CD4-positive, alpha-beta T cell treated with Interferon alpha-2 for 1 hour (primary cell): ENCODE data around the gene CHKA.

Experiments
- DNase-seq, 2 donors: peaks; one replicate each; pipeline ENCODE4 v3.0.0-alpha.2; 2020 to 2022

CHKA gene

GRCh38 chr11:68030318-68031143 lies 90.7 kb downstream of the CHKA start, which contains the start of gene NDUFS8:
TSS of gene NDUFS8 (plus strand) at chr11:68030681. CDS start at chr11:68032152, 1,471 bp downstream.
- DNase-seq: peak; percentile 98 to 99

DNA sequence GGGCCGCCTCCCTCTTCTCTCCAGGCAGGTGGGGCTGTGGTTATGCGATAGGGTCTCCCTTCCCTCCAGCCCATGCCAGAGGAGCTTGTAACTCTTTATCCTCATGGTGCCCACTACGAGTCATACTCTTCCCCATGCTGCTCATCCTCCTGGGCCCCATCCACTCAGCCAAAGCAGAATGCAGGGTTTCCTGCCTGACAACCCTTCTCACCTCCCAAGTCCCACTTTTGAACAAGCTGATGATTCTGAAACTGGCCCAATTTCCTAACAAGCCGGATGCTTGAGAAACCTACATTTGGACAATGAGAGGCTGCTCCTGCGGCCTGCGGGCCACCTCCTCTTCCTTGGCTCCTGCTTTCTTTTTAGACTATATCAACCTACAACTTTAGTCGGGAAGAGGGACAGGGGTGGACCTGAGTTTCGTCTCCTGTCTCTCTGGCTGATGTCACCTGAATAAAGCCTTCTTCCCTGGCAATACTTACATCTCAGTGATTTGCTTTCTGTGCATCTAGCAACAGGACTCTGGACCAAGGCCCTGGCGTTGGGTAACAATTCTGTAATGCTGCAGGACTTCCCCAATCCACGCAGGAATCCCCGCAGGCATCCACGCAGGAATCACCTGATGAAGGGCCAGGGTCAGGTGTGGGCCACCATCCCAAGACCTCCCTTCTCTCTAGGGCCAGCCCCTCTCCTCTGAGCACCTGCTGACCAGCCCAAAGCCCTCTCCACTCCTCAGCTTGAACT lies 92.2 kb downstream of the CHKA start:
- DNase-seq: no peak

- DNase-seq: no peak
These were observed 93.5 kb downstream of the CHKA start for GRCh38 chr11:68027667-68028066.

GRCh38 chr11:68026391-68027105 lies 94.6 kb downstream of the CHKA start:
- no peak for DNase-seq

DNA sequence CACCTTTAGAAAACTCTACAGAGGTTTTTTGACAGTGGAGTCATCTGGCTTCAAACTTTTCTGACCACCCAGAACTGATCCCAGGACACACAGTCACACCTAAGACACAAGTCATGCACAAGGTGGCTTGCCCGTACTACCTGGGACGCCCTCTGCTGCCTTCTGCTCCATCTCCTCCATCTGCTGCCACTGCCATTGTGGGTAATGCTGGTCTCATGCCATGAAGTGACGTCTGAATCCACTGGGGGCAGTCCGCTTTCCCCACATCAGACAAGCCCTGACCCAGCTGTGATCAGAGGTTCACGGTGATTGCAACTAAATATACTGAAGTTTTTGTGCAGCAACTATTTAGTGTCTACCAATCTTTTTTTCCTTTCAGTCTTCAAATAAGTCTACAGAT lies 96.1 kb downstream of the CHKA start:
- DNase-seq: no peak

- DNase-seq: no peak
These were observed 96.7 kb downstream of the CHKA start for GRCh38 chr11:68024508-68024907.

DNA sequence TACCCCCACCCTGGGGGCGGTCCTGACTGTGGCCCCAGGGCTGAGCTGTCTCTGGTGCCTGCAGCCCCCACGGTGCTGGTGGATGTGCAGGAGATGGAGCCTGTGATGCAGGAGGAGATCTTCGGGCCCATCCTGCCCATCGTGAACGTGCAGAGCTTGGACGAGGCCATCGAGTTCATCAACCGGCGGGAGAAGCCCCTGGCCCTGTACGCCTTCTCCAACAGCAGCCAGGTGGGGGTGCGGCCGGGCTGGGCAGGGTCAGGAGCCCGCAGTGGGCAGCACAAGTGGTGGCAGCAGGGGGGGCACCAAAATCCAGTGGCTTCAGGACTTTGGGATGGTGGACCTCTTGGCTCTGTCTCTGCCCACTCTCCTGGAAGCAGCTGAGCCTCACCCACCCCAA lies 98.7 kb downstream of the CHKA start:
- no peak for DNase-seq

DNA sequence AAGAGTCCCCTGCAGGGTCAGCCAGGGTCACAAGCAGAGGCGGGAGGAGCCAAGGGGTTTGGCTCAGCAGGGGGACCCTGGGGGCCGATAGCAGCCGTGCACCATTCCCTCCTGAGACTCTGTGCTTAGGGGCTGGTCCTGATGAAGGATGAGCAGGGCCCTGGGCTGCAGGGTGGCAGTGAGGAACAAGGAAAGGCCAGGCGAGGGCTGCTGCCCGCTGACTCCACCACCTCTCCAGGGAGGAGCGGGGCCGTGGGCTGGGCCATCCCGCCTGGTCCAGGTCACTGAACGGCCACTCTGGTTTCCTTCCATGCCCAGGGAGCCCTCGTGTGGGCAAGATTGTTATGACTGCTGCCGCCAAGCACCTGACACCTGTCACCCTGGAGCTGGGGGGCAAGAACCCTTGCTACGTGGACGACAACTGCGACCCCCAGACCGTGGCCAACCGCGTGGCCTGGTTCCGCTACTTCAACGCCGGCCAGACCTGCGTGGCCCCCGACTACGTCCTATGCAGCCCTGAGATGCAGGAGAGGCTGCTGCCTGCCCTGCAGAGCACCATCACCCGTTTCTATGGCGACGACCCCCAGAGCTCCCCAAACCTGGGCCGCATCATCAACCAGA lies 99.9 kb downstream of the CHKA start:
- no peak for DNase-seq

GRCh38 chr11:68020575-68020974 lies 100.6 kb downstream of the CHKA start:
- no peak for DNase-seq

GRCh38 chr11:68019486-68019885 lies 101.7 kb downstream of the CHKA start:
- DNase-seq: no peak

DNA sequence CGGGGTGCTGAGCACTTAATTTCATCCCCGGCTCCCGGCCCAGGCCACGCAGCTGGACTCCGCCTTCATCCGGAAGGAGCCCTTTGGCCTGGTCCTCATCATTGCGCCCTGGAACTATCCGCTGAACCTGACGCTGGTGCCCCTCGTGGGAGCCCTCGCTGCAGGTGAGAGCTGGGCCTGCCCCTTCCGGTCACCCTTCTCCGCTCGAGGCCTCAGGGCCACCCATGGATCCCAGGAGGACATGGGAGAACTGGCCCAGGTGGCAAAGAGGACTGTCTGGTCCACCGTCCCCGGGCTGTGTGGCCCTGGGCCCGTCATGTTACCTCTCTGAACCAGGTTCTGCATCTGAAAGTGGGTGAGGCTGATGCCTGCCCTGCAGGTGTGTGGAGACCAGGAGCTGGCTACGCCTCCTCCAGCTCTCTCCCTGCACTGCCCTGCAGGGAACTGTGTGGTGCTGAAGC lies 102.4 kb downstream of the CHKA start:
- no peak for DNase-seq

- DNase-seq: no peak
These were observed 103.0 kb downstream of the CHKA start for GRCh38 chr11:68017980-68018729.

DNA sequence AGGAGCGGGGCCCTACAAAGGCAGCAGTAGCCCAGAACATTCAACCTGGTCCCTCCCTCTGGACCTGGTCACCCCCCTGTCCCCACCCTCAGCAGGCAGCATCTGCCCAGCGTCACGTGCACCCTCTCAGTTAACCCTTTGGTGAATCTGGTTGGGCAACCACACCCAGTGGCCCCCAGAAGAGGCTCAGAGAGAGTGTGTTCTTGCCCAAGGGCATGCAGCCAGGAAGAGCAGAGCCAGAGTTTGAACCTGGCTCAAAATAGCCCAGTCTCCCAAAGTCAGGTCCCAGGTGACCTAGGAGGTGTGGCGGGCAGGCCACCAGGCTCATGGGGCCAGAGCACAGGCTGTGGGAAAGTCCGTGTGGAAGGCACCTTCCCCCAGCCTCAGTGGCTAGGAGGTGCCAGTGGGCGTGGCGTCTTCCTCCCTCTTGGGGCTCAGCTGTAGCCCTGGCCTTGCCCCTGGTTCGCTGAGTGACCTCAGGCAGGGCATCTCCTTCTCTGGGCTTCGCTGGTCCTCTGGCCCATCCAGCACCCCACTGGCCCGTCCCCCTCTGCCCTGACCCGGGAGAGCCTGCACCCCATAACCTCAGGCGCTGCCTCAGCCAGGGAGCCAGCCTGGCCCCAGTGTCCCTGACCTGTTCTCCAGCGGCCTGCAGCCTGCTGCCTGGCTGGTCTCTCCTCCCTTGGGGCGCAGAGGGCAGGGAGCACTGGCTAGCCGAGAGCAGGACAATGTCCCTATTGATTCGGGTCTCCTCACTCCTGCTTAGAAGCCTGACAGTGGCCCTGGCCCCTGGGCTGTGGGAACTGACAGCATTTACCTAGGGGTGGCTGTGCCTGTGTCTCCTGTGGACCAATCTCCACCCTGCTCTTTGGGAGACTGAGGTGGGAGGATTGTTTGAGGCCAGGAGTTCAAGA lies 104.0 kb downstream of the CHKA start:
- DNase-seq: no peak

DNA sequence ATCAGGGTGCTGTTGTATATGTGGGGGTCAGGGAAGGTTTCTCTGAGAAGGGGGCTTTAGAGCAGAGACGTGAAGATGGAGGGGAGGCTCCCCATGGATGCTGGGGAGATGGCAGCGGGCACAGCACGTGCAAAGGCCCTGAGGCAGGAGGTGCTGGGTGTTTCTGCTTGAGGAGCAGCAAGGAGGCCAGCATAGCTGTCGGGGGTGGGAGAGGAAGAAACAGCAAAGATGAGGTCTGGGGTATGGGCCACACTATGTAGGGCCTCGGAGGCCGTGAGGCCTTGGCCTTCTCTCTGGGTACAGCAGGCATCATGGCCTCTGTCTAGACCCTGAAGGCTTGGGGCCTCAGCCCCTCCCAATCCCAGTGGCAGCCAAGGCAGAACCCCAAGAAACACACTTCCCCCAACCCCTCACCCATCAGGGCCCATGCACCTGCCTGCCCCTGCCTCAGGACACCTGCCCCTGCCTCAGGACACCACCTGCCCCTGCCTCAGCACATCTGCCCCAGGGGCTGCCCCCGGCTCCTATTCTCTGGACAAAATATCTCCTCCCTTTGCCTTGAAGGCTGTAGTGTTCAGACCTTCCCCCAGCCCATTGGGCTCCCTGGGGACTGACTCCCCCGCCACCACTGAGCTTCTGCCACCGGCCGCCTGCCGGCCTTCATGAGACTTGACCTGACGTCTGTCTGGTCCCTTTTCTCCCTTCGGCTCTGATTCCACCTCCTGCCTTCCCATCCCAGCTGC lies 104.9 kb downstream of the CHKA start:
- DNase-seq: no peak

DNA sequence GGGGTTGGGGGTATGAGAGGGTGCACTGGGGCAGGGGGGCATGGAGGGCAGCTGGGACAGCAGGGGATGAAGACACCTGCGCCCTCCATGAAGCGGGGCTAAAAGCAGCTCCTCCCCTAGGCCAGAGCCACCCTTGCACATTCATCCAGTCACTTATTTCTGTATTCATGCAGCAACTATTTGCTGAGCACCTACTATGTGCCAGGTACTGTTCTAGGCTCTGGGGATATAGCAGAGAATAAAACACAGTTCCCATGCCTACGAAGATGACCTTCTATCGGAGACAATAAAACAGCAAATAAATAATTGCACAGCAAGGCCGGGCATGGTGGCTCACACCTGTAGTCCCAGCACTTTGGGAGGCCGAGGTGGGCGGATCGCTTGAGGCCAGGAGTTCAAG lies 105.7 kb downstream of the CHKA start:
- DNase-seq: no peak

DNA sequence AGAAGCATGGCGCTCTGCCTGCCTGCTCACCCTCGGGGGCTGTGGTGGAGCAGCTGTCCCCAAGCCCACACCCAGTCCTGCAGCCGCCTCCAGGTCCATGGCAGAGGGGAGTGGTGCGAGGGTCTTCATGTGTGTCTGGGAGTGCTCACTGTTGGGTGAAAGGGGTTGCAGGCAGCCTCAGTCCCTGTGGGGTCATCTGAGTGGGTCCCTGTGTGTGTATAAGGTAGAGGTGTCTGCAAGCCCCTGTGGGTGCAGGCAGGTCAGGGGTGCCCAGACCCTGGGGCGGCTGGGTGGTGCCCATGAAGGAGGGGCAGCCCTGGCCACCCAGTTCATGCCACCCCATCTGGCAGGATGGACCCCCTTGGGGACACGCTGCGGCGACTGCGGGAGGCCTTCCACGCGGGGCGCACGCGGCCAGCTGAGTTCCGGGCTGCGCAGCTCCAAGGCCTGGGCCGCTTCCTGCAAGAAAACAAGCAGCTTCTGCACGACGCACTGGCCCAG lies 106.2 kb downstream of the CHKA start:
- no peak for DNase-seq

GRCh38 chr11:68014157-68014946 lies 106.8 kb downstream of the CHKA start:
- DNase-seq: peak in 1 of 2 donors; percentile 30

DNA sequence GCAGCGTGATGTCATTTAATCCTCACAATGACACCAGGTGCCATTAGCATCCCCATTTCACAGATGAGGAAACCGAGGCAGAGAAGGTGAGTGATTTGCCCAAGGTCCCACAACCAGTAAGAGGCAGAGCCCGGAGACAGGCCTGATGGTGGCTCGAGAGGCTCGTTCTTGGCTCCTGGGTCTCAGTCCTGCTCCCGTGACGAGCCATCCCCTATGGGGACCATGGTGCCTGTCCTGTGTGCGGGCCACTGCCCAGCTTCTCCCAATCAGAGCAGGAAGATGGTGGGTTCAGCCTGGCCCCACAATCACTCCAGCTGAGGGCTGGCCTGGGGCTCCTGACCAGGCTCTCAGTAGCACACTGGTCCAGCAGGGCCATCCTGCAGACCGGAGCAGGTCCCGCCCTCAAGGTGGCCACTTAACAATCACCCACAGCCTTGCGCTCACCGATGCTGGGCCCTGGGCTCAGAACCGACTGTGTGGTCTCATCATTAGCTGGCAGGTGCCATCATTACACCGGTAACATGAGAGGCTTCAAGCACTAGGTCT lies 107.5 kb downstream of the CHKA start:
- no peak for DNase-seq
